NCI-H748 (cell line): ENCODE measurements around the gene BCAP31.

Experiments used
- DNase-seq: peaks from one replicate; lab custom pipeline; 2025; ENCODE audit not compliant: unreplicated experiment; lab: John Stamatoyannopoulos, UW

BCAP31 gene

GRCh38 chrX:153657161-153657560 lies 67.0 kb downstream of the BCAP31 start:
- no peak for DNase-seq

- DNase-seq, result no peak
Observed at GRCh38 chrX:153653556-153653955, 70.6 kb downstream of the BCAP31 start.

- peak; percentile 1 for DNase-seq
Observed at GRCh38 chrX:153651540-153652079, 72.6 kb downstream of the BCAP31 start.

- no peak for DNase-seq
Observed at GRCh38 chrX:153650959-153651358, 73.2 kb downstream of the BCAP31 start.
